ENCODE data around the gene DDRGK1.

The DDRGK1 gene

DNA sequence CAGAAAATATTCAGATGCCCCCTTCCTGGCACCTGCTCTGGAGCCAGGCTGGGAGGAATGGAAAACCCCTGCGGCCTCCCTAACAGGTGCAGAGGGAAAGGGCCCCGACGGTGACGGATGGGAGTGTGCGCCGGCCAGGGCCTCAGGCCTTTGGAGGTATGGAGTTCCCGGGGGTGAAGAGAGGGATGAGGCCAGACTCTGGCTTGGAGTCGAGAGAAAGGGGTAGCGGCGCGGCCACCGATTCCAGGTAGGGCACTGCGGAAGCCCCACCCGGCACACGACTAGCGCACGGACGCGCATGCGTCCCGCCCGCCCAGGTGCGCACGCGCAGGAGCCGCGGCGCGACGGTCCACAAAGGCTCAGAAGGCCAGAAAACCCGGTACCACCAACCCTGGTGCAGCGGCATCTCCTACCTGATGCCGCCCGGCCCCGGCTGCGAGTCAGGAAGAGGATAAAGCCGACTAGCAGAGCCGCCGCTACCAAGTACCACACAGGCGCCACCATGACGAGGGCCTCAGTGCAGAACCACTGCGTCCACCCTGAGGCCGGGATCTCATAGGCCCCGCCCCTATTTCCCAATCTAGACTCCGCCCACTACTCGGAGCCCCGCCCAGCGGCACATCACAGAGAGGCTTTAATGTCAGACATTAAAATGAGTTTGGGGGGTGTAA lies at the start of gene DDRGK1:
Gene DDRGK1, minus strand, starts transcription at position 559 of the 671 bp plus-strand sequence. Its CDS starts 55 bp downstream, at position 504.
- Mint-ChIP-seq H3K9me3 (no peaks in the 10 kb centered on the region), H3K4me3 (peak within 1 kb of the TSS; percentile 94), H3K4me1 (peaks cover 33% of the 10 kb centered on the region), H3K27ac (peak within 1 kb of the TSS; percentile 99), H3K36me3 (peaks cover 23% of the 10 kb centered on the region), H3K27me3 (no peaks in the 10 kb centered on the region)
- ATAC-seq, result peak; percentile 94

DNA sequence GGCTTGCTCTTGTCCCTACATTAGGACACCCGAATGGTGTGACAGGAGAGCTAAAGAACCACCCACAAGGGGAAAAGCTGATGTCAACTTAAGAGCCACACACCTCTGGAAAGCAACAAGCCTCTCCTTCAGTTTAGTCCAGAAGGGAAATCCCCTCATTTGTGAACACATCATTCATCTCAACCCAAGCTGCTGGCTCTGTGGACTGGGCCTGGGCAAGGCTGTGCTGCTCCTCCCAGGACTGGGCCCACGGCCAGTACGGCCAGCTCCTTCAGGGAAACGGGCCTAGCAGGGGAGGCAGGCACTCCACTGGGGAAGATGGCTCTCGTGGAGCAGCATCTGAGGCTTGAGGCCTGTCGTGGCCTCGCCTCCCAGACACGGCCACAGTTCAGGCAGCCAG lies 47.3 kb upstream of the DDRGK1 start:
- Mint-ChIP-seq H3K4me3 (no peak overlapping the region), H3K9me3 (no peaks in the 10 kb centered on the region), H3K36me3 (peaks cover 38% of the 10 kb centered on the region), H3K4me1 (peaks cover 16% of the 10 kb centered on the region), H3K27ac (no peak overlapping the region), H3K27me3 (peaks cover 32% of the 10 kb centered on the region)
- no peak for ATAC-seq

DNA sequence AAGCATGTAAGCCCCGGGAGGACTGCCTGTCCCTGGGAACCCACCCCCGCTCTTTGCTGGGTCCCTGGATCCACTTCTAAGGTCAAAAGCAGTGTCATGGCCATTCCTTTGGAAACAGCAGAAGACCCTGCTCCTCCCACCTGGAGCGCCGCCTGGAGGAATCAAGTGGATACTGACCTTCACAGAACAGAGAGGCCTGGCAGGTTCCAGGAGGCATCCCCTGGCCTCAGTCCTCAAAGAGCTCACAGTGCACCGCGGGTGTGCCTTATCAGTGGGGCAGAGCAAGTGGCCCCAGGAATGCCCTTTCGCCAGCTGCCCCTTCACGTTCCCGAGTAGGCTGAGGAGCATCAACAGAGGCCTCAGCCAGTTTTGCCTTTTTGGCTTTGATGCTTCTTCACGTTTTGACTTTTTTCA lies 45.6 kb upstream of the DDRGK1 start:
- Mint-ChIP-seq H3K4me1 (peaks cover 16% of the 10 kb centered on the region), H3K4me3 (no peak overlapping the region), H3K36me3 (peaks cover 24% of the 10 kb centered on the region), H3K9me3 (no peaks in the 10 kb centered on the region), H3K27me3 (peaks cover 41% of the 10 kb centered on the region), H3K27ac (no peak overlapping the region)
- ATAC-seq, result no peak

DNA sequence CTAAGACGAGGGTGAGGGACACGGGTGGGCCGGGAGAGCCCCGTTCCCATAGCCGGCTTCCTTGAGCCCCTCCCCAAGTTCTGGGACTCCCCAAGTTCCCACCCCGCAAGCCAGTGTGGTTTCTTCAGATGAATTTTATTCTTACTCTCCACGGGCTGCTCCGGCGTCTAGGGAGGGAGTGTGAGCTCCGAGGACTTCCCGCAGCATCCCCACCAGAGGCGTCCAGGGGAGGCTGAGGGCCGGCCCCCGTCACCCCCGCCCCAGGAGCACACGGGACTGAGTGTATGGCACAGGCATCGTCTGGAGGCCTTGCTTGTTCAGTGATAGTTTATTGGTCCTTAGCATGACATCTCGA lies 44.5 kb upstream of the DDRGK1 start:
- peaks cover 13% of the 10 kb centered on the region for H3K36me3 Mint-ChIP-seq
- H3K4me1 Mint-ChIP-seq, result peaks cover 16% of the 10 kb centered on the region
- peak overlapping the region; percentile 56 for H3K4me3 Mint-ChIP-seq
- H3K9me3 Mint-ChIP-seq, result no peaks in the 10 kb centered on the region
- H3K27me3 Mint-ChIP-seq, result peaks cover 48% of the 10 kb centered on the region
- ATAC-seq, result no peak
- no peak overlapping the region for H3K27ac Mint-ChIP-seq

DNA sequence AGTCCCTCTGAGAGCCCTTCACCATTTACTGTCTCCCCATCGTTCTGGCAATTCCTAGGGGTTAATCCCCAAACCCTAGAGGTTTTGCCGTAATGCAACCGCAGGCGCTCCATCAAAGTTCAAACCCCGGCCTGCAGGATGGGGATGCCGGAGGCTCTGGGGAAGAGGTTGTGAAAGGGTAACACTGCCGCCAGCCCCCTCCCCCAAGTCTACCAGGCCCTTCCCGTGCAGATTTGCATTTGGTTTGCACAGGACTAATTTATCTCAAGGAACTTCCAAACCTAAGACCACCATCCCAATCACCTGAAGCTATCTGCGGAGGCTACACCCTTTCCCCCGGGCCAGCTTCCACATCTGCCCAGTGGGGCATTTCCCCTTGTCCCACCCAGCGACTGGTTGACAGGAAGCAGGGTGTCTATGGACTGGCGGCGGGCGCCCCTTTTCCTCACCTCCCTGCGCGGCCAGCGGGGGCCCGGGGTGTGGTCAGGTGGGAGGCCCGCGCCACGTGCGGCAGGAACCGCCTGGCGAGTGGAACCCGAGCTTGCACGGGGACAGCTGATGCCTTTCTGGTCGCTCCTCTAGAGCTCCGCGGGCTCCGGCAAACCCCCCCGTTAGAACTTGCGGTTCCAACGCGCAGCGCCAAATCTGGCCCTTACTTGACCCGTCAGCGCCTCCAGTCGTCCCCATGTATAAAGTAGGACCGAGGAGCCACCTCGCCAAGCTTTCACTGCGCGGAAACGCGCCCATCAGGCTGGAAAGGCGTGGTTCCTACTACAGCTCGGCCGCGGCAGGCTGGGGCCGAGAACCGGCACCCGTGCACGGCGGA lies 43.9 kb upstream of the DDRGK1 start:
- Mint-ChIP-seq H3K27ac (no peak overlapping the region), H3K36me3 (peaks cover 13% of the 10 kb centered on the region), H3K4me3 (peak overlapping the region; percentile 56), H3K9me3 (no peaks in the 10 kb centered on the region), H3K4me1 (peaks cover 16% of the 10 kb centered on the region), H3K27me3 (peaks cover 48% of the 10 kb centered on the region)
- ATAC-seq, result peak; percentile 63

DNA sequence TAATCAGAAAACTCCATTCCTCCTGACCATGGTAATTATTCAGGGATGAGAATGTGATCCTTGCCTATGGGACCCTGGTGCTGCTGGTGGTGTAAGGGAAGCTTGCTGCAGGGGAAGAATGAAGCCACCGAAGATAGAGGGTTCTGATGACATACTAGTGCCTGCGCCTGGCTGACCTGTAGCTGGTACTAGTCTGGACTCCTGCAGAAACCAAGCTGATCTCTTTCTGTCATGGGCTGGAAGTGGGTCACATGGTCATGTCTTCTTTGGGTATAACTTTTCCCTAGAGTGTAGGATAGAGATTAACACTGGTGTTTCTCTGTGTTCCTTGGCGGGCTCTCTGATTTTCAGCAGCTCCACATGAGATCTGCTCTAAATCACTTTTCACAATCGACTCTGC lies 43.2 kb upstream of the DDRGK1 start:
- Mint-ChIP-seq H3K27me3 (peaks cover 50% of the 10 kb centered on the region), H3K9me3 (no peaks in the 10 kb centered on the region), H3K4me3 (no peak overlapping the region), H3K36me3 (peaks cover 9% of the 10 kb centered on the region), H3K27ac (no peak overlapping the region), H3K4me1 (peaks cover 16% of the 10 kb centered on the region)
- no peak for ATAC-seq

DNA sequence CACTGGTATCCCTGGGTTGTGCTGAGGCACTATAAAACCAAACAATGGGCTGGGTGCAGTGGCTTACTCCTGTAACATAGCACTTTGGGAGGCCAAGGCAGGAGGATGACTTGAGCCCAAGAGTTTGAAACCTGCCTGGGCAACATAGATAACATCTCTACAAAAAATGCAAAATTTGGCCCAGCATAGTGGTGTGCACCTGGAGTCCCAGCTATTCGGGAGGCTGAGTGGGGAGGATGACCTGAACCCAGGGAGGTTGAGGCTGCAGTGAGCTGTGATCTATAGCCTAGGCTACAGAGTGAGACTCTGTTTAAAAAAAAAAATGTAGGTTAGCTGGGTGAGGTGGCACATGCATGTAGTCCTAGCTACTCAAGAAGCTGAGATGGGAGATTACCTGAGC lies 42.2 kb upstream of the DDRGK1 start:
- Mint-ChIP-seq H3K4me3 (no peak overlapping the region), H3K27ac (no peak overlapping the region), H3K9me3 (no peaks in the 10 kb centered on the region), H3K36me3 (no peaks in the 10 kb centered on the region), H3K4me1 (peaks cover 16% of the 10 kb centered on the region), H3K27me3 (peaks cover 59% of the 10 kb centered on the region)
- ATAC-seq, result no peak

DNA sequence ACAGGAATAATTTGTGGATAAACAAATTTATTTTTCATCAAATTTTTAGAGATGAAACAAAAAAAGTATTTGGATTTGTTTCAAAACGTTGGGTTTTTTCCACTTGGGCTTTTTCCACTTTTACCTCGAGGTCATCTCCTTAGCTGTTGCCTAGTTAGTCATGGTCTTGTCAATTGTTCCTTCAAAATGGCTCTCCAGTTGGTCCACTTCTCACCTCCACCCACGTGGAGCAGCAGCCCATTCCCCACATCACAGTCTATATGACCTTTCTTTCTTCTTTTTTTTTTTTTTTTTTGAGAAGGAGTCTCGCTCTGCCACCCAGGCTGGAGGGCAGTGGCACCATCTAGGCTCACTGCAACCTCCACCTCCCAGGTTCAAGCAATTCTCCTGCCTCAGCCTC lies 41.2 kb upstream of the DDRGK1 start:
- ATAC-seq, result no peak

DNA sequence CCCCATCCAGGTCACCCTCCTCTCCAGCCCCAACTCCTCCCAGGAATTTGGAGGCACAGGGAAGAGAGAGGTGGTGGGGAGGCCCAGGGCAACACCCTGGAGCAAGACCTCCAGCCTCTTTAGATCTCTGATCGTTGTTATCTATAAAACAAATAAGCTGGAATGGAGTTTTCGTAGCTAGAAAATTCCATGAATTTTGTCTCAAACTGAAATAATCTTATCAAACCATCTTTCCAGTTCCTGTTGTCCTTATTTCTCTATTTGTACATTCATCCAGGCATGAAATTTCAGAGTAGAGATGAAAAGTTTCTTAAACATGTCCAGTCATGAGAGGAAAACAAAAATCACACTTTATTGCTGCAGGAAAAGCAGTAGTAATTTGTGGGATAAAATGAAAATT lies 40.7 kb upstream of the DDRGK1 start:
- Mint-ChIP-seq H3K4me3 (no peak overlapping the region), H3K4me1 (peaks cover 16% of the 10 kb centered on the region), H3K36me3 (no peaks in the 10 kb centered on the region), H3K9me3 (no peaks in the 10 kb centered on the region), H3K27me3 (peaks cover 67% of the 10 kb centered on the region), H3K27ac (no peak overlapping the region)
- ATAC-seq, result no peak

More for the DNA sequence above, 41.2 kb upstream of the DDRGK1 start:
- peaks cover 67% of the 10 kb centered on the region for H3K27me3 Mint-ChIP-seq
- peaks cover 16% of the 10 kb centered on the region for H3K4me1 Mint-ChIP-seq
- H3K4me3 Mint-ChIP-seq, result no peak overlapping the region
- no peaks in the 10 kb centered on the region for H3K36me3 Mint-ChIP-seq
- H3K9me3 Mint-ChIP-seq, result no peaks in the 10 kb centered on the region
- H3K27ac Mint-ChIP-seq, result no peak overlapping the region

DNA sequence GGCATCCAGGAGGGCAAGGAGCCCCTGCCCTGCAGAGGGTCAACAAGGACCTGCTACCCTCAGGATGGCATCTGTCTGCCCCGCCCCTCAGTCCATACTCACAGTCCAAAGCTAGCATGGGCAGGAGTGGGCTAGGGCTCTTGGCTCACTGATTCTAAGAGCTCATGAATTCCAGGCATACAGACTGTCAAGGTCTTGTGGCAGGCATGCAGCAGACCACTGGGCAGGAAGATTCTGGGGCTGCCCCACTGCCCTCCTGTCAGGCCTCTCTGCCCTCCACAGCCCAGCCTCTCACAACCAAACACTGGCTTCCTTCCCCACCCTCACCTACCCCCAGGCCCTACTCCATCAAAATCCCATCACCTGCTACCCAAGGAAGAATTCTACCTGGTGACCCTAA lies 40.1 kb upstream of the DDRGK1 start:
- H3K4me3 Mint-ChIP-seq, result no peak overlapping the region
- H3K9me3 Mint-ChIP-seq, result no peaks in the 10 kb centered on the region
- H3K4me1 Mint-ChIP-seq, result peaks cover 16% of the 10 kb centered on the region
- no peaks in the 10 kb centered on the region for H3K36me3 Mint-ChIP-seq
- no peak for ATAC-seq
- H3K27me3 Mint-ChIP-seq, result peaks cover 67% of the 10 kb centered on the region
- no peak overlapping the region for H3K27ac Mint-ChIP-seq

DNA sequence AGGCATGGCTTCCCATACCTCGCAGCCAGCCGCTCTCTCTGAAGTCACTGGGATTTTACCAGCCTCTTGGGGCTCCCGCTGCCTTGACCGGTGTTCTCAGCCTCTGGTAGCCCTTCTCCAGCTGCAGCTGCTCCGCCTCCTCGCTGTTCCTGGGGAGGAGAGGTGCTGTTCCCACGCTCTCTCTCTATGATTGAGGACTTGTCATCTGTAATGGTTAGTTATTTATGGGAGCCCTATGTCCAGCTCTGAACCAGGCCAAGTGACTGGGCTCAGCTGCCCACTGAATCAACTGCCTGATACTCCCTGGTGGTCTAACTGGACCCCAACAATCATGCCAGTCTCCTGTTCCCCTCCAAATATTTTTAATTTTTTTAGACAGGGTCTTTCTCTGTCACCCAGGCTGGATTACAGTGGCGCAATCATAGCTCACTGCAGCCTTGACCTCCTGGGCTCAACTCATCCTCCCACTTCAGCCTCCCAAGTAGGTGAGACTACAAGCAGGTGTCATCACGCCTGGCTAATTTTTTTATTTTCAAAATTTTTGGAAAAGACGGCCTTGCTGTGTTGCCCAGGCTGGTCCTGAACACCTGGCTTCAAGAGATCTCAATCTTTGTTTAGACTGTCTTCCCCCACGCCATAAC lies 39.4 kb upstream of the DDRGK1 start:
- peaks cover 16% of the 10 kb centered on the region for H3K4me1 Mint-ChIP-seq
- no peak overlapping the region for H3K4me3 Mint-ChIP-seq
- H3K27ac Mint-ChIP-seq, result no peak overlapping the region
- H3K27me3 Mint-ChIP-seq, result peaks cover 66% of the 10 kb centered on the region
- H3K36me3 Mint-ChIP-seq, result no peaks in the 10 kb centered on the region
- no peaks in the 10 kb centered on the region for H3K9me3 Mint-ChIP-seq
- no peak for ATAC-seq

DNA sequence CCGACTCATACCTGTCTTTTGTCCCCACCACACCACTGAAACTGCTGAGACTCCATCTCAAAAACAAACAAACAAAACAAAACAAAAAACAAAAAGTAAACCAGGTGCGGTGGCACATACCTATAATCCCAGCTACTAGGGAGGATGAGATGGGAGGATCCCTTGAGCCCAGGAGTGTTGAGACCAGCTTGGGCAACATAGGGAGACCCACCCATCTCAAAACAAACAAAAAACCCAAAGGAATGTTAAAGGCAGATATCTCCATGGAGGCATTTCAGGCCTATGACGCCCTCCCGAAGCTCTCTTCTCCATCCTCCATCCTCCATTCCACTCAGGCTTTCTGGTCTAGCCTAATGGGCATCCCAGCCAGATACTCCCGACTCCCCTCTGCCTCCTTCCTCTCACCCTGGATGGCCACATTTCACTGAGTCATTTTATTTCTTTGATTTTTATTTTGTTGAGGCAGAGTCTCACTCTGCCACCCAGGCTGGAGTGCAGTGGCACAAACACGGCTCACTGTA lies 37.8 kb upstream of the DDRGK1 start:
- no peaks in the 10 kb centered on the region for H3K9me3 Mint-ChIP-seq
- no peak overlapping the region for H3K27ac Mint-ChIP-seq
- ATAC-seq, result no peak
- peaks cover 67% of the 10 kb centered on the region for H3K27me3 Mint-ChIP-seq
- H3K36me3 Mint-ChIP-seq, result no peaks in the 10 kb centered on the region
- H3K4me3 Mint-ChIP-seq, result no peak overlapping the region
- peaks cover 13% of the 10 kb centered on the region for H3K4me1 Mint-ChIP-seq

DNA sequence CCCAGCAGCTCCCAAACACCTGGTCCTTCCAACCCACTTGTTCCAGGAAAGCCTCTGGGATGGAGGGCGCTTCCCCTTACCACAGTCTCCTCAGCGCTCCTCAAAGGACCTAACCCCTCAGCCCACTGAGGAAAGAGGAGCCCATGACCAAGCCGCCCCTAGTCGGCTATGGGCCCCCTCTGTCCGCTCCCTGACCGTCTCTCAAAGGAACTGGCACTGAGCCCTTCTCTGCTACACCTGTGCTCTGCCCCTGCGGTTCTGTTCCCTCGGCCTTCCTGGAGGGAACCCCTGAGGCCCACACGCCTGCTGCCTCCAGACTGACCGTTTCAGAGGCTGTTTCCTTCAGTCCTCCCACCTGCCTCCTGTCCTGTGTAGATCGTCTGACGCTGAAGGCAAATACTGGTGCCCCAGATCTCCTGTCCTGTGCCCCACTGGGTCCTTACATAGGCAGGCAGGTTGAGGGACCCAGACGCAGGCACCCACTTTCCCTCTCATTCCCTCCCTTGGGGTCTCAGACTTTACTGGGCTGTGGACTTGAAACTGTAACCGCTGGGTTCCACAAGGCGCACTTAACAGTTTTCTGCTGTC lies 36.4 kb upstream of the DDRGK1 start:
- no peak for ATAC-seq
- Mint-ChIP-seq H3K4me1 (peaks cover 13% of the 10 kb centered on the region), H3K36me3 (no peaks in the 10 kb centered on the region), H3K27me3 (peaks cover 73% of the 10 kb centered on the region), H3K4me3 (no peak overlapping the region), H3K27ac (no peak overlapping the region), H3K9me3 (no peaks in the 10 kb centered on the region)

DNA sequence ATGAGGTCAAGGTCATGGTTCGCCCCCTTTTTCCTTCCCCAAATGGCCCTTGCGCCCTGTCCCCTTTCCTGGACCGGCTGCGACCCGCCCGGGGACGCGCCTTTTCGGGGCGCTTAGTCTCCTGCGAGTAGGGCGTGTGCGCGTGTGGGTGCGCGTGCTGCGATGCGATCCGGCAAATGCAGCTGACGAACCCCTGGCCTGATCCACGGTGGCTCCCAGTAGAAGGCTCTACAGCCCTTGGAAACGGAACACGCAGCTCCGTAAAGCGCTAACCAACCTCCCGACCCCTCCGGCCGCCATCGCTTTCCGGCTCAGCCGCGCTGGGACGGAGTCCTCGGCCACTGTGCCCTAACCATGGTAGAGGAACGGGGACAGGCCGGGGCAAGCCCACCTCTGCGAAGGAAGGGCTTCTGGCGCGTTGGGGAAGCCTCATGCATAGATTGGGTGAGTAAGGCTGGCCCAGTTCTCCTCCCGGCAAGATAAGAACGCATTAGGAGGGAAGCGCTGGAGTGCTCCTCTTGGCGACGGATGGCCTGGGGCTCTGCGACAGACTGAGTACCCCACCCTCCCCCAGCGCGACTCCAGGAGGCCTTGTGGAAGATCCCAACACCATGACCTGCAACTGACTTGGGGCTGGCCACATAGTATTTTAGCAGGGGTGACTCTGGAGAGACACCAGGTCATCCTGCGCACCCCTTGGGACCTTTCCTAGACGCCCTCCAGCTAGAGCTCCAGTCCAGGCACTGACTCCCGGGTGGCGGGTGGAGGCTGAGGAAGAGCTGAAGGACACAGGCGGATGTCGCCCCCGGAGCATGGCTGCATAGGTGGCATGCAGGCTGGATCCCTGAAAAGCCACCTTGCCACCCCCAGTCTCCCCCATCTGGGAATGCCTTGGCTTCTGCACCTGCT lies 35.6 kb upstream of the DDRGK1 start:
- Mint-ChIP-seq H3K9me3 (no peaks in the 10 kb centered on the region), H3K36me3 (no peaks in the 10 kb centered on the region), H3K27ac (peak overlapping the region; percentile 36), H3K4me3 (peak overlapping the region; percentile 84), H3K4me1 (peaks cover 13% of the 10 kb centered on the region), H3K27me3 (peaks cover 78% of the 10 kb centered on the region)
- ATAC-seq, result no peak

All from stimulated activated memory B cell treated with anti-CD40 and anti-IgM and Interleukin-4, amounts not matched to agents 10 μg/mL and 1 μg/mL and 100 μg/mL, for 72 hours (primary cell).